Astrocyte of the spinal cord (primary cell): ENCODE data around the gene KYAT1.

Source experiments
- DNase-seq: peaks from one replicate; pipeline ENCODE4 v3.0.0; 2011; ENCODE audit warnings: low read depth, low spot score
- H3K4me3 ChIP-seq: 2 replicates; pipeline ENCODE4 v1.5.1; 2011; ENCODE audit warnings: low read depth, mild to moderate bottlenecking, low read length, moderate library complexity
- CTCF ChIP-seq: IDR thresholded peaks from 2 replicates; pipeline ENCODE4 v1.5.1; 2012; ENCODE audit warnings: low read depth, mild to moderate bottlenecking, low read length, inconsistent platforms
- in situ Hi-C: cut with HindIII; loops from 2 replicates; pipeline ENCODE4 v1.10.0; 2017; ENCODE audit warnings: low sequenced_read_pairs

Gene KYAT1

GRCh38 chr9:128901822-128902221 is 20.1 kb upstream of the KYAT1 start:
- no peak for DNase-seq
- in situ Hi-C loops: no loop called here
- TF ChIP-seq CTCF: no peak
- no peak overlapping the region for H3K4me3 ChIP-seq

DNA sequence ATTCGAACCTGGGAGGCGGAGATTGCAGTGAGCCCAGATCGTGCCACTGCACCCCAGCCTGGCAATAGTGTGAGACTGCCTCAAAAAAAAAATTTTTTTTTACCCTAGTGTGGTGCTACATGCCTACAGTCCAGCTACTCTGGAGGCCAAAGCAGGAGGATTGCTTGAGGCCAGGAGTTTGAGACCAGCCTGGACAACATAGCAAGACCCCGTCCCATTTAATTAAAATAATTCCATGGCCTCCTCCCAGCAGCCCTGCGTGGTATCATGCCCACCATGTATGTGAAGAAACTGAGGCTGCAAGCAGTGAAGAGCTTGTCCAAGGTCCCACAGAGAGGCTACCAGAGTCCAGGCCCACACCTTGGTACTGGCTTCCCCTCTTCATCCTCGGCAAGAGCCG is 19.6 kb upstream of the KYAT1 start:
- no peak overlapping the region for H3K4me3 ChIP-seq
- DNase-seq: no peak
- no peak for TF ChIP-seq CTCF
- in situ Hi-C loops: no loop called here

GRCh38 chr9:128899566-128900322 is 18.0 kb upstream of the KYAT1 start:
- DNase-seq: no peak
- in situ Hi-C loops: no loop called here
- H3K4me3 ChIP-seq: no peak overlapping the region
- no peak for TF ChIP-seq CTCF

DNA sequence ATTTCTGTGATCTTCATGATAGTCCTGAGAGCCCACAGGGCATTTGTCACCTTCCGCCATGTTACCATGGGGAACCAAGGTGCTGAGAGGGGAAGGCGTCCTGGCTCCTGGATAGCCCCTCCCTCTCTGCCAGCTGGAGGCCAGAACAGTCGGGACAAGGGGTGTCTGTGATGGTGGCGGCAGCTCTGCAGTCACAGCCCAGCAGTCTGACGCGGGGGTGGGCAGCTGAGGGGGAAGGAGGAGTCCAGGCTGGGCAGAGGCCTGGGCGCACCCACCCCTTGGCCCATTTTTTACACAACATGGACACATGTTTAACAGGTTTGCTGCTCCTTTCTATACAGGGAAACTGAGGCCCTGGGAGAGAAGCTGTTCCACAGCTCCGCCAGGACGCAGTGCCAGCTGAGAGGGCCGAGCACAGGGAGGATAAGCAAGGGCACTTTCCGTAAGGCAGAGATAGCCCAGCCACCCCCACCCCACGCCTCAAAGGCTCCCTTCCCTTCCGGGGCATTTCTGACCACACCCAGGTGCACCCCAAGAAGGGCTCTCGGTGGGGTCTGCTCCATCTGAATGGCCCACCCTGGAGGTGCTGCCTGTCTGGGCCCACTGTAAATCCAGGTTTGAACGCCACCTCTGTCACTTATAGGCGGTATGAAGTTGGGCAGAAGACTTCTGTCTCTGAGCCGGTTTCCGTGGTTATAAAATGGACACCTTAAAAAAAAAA is 17.3 kb upstream of the KYAT1 start:
- no peak for DNase-seq
- no peak for TF ChIP-seq CTCF
- no peak overlapping the region for H3K4me3 ChIP-seq
- in situ Hi-C loops: no loop called here

DNA sequence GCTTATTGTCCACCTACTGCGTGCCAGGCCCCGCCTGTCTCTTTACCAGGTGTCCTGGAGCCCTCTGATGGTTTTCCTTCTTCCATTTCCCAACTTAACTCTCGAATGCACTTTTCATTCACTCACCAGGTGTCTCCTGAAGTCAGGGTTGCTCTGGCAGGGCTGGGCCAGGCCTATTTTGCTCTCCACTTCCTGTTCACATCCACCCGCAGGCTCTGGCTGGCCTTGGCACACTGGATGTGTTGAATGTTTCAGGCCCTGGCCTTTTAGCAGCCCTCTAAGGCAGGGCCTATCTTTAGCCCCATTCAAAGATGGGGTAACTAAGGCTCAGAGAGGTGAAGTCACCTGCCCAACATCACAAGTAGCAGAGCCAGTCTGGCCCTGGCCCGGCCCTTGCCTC is 16.6 kb upstream of the KYAT1 start:
- no peak for DNase-seq
- H3K4me3 ChIP-seq: no peak overlapping the region
- TF ChIP-seq CTCF: no peak
- in situ Hi-C loops: no loop called here

DNA sequence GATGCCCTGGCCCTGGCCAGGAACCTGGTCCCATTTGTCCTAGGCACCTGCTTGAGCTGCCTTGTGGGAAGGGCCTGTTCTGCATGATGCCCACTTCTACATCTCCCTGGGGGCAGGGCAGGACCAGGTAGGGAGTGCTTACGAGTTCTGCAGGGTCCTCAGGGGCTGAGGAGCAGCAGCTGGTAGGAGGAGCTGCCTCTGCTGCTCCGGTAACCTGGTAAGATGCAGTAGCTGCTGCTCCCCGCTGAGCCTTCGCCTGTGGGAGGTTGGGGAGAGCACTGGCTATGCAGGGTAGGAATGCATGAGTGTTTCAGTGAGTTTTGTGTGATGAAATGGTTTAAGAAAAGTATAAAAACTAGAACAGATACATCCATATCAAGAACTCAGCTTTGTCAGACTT is 13.8 kb upstream of the KYAT1 start:
- DNase-seq: peak; percentile 62
- in situ Hi-C loops: no loop called here
- TF ChIP-seq CTCF: no peak
- H3K4me3 ChIP-seq: no peak overlapping the region
